Epithelial cell of esophagus (primary cell): ENCODE results near the gene C5orf22.
A peak's percentile ranks its signal among the peaks of the same experiment; 100 is the strongest.

Experiments used
- DNase-seq: peaks from one replicate; pipeline ENCODE4 v3.0.0; 2010; ENCODE audit warnings: low read depth
- H3K4me3 ChIP-seq: 2 replicates; pipeline ENCODE4 v1.5.1; 2011; ENCODE audit warnings: mild to moderate bottlenecking, low read length, control low read depth
- CTCF ChIP-seq: IDR thresholded peaks from 2 replicates; pipeline ENCODE4 v1.5.1; 2011; ENCODE audit warnings: low read depth, mild to moderate bottlenecking, low read length, control low read depth, inconsistent platforms; ENCODE audit not compliant: insufficient read depth; ENCODE audit errors: missing control alignments

C5orf22 gene

DNA sequence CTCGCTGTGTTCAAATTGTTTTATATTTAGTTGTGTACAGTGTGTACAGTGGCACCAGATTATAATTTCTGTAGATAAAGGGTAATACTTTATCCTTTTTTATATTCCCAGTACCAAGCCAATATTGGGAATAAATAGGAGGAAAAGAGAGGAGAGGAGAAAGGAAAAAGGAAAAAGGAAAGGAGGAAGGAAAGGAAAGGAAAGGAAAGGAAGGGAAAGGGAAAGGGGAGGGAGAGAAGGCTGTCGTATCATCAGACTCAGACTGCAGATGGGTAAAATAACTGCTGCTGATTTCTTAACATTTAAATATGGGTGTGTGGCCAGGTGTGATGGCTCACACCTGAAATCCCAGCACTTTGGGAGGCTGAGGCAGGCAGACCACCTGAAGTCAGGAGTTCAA is 51.0 kb downstream of the C5orf22 start:
- H3K4me3 ChIP-seq: no peak overlapping the region
- no peak for DNase-seq
- TF ChIP-seq CTCF: no peak

DNA sequence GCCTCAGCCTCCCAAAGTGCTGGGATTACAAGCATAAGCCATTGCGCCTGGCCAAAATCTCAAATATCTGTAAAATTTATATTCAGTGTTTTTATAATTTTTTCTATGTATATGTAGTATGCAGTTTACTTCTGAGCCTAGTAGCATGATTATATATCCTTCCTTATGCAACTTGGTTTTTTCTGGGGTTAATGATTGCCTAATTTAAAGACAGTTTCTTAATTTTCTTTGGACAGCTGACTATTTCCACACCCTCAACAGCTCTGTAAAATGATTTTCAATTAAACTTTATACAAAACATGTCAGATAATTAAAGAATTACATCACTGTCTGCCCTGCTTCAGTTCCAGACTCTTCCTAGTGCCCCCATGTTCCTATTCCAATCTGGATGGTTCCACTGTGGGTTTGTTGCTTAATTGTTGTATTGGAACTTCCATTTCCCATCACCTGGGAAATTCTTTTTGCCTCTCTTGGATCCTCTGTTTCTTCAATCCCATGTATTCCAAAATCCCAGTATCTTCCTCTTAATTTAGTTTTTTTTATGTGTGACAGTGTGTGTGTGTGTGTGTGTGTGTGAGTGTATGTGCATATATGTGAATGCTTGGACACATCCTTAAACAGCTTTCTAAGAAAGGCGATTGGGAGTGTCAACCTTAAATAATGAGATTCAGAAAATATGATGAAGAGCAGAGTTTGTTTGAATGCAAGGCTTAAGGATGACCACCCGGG is 53.2 kb downstream of the C5orf22 start:
- TF ChIP-seq CTCF: no peak
- DNase-seq: no peak

DNA sequence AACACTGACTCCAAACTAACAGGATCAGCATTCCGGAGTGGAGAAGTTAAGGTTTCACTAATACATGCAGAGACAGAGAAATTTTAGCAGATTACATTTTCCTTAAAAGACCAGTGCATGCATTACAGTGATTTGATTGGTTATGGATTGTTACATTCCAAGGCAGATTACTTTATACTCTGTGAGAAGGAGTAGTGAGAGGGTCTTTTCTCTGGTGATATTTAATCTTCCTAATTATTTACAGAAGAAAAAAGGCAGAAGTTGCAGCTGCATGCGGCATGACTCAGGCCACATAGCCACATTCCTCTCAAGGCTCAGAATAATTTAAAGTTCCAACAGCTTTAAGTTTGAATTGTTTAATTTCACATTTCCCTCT is 53.8 kb downstream of the C5orf22 start:
- no peak for DNase-seq
- H3K4me3 ChIP-seq: no peak overlapping the region
- TF ChIP-seq CTCF: no peak

More for the DNA sequence above, 53.2 kb downstream of the C5orf22 start:
- no peak overlapping the region for H3K4me3 ChIP-seq

GRCh38 chr5:31587546-31587945 is 55.4 kb downstream of the C5orf22 start:
- DNase-seq: peak; percentile 5
- no peak overlapping the region for H3K4me3 ChIP-seq
- no peak for TF ChIP-seq CTCF

DNA sequence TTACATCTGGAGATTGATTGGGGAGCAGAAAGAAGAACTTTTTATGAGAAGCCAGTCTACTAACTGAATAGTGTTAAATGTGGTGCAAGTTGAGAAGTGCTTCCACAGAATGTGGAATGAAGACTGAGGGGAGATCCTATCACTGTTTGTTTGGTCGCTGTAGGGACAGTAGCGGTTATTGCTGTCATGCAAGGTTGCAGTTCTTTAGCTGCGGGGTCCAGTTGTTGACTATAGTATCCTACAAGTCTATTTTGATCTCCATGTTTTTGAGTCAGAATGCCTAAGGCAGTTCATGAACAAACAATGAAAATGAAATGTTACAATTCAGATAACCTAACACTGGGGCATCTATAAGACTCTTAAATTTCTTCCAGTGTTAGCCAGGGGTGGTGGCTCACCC is 61.6 kb downstream of the C5orf22 start:
- no peak for DNase-seq
- no peak overlapping the region for H3K4me3 ChIP-seq
- no peak for TF ChIP-seq CTCF

DNA sequence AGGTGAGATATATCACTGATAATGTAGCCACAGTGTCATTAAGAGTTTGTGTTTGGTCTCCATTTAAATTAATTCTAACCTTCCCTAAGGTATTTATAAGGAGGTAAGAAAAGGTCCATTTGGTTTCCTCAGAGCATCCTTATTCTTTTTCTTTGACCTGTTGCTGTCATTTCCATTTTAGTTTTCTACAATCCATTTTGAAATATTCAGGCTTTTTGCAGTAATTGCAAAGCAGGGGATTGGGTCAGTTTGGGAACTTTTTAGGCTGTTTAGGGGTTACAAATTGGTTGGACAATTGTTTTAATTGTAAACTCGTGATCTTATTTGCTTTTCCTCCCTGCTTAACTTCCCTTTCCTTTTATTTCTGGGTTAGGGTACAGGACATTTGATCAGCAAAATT is 64.3 kb downstream of the C5orf22 start:
- DNase-seq: no peak
- no peak for TF ChIP-seq CTCF
- no peak overlapping the region for H3K4me3 ChIP-seq
